Measurements from ENCODE around the gene TMEM179. TPM values are rescaled to one million over a fixed set of nuclear protein-coding genes. Genes with fewer than 3 reads are reported as not detected.

TMEM179 gene
- total and polyA plus RNA-seq, 2 of the 8 experiments (the other 6 are each of a cell fraction or from before 2014, with no cell fraction given): 2.9 to 4.0 TPM

DNA sequence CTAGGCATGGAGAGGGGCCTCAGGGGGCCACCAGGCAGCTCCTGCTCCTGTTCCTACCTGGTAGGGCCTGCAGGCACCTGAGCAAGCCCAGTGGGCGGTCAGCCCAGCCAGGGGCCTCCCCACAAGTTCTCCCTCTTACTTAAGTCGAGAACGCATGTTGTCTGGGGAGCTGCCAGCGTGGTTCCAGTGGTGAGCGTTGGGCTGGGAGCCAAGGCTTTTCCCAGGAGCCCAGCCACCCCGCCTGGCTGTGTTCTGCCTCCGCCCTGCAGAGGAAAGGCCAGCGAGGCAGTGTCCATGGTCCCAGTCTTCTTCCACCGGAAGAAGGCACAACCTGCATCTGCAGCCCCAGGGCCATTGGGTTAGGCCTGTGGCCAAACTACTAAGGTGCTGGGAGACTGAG is 23.6 kb downstream of the TMEM179 start:
- Histone ChIP-seq H3K23ac (ENCODE audit: insufficient read length) (no peak overlapping the region), H3K27me3 (replicated peaks in 1 of 4; ENCODE audit: control insufficient read depth in 3 of 4, extremely low read depth in 1 of 4, insufficient read depth in 3 of 4, low read length in 3 of 4) (no peaks in the 10 kb centered on the region), H3K23me2 (ENCODE audit: low read depth, low read length) (peaks cover 3% of the 10 kb centered on the region; the same call in 1 of the 2 replicates), H2AFZ (ENCODE audit: low read length) (no peak overlapping the region), H3K36me3 (ENCODE audit: control insufficient read depth in 2 of 4, insufficient read depth in 4 of 4, low read length in 3 of 4) (no peaks in the 10 kb centered on the region), H3K4ac (replicated peaks; ENCODE audit: insufficient read length, low read depth, low read length) (no peak overlapping the region), H3K56ac (replicated peaks; ENCODE audit: insufficient read length, low read depth, low read length) (no peak overlapping the region), H3K79me2 (ENCODE audit: control insufficient read depth in 1 of 2, insufficient read depth in 2 of 2, low read length in 2 of 2) (no peaks in the 10 kb centered on the region), H2AK5ac (ENCODE audit: low read depth, low read length) (no peak overlapping the region), H4K5ac (ENCODE audit: insufficient read length, low read depth, low read length) (no peak overlapping the region), H3K79me1 (ENCODE audit: low read depth, low read length) (no peaks in the 10 kb centered on the region), H2BK12ac (ENCODE audit: low read depth, low read length) (no peak overlapping the region), H2BK15ac (ENCODE audit: low read length) (no peak overlapping the region), H2BK20ac (ENCODE audit: low read length) (no peak overlapping the region), H3K4me1 (replicated peaks in 1 of 4; ENCODE audit: control insufficient read depth in 3 of 4, insufficient read depth in 4 of 4, low read length in 3 of 4) (no peaks in the 10 kb centered on the region), H3K18ac (ENCODE audit: extremely low read depth, low read length) (no peak overlapping the region), H4K8ac (ENCODE audit: extremely low read depth, insufficient read depth, low read length) (peak overlapping the region; percentile 71; the same call in 1 of the 2 replicates), H3K27ac (ENCODE audit: low read depth, low read length) (no peak overlapping the region; the same call in 1 of the 2 replicates), H3K14ac (ENCODE audit: insufficient read length) (no peak overlapping the region), H2BK5ac (ENCODE audit: low read depth, low read length) (no peak overlapping the region), H4K91ac (replicated peaks; ENCODE audit: insufficient read length, low read length) (peak overlapping the region; percentile 40), H3K4me2 (ENCODE audit: insufficient read depth in 1 of 2, low read depth in 2 of 2, low read length in 2 of 2) (no peak overlapping the region), H2BK120ac (replicated peaks; ENCODE audit: low read depth, low read length) (no peak overlapping the region), H3K9ac (replicated peaks in 1 of 4; ENCODE audit: extremely low read depth in 1 of 4, low read depth in 3 of 4, low read length in 3 of 4) (no peak overlapping the region), H3K9me3 (ENCODE audit: insufficient read depth in 2 of 2, low read depth in 1 of 2, low read length in 1 of 2) (no peaks in the 10 kb centered on the region), H3K4me3 (ENCODE audit: extremely low read depth in 1 of 4, insufficient read depth in 2 of 4, low read depth in 3 of 4, low read length in 4 of 4) (no peak overlapping the region), H4K20me1 (replicated peaks in 1 of 2; ENCODE audit: control insufficient read depth in 1 of 2, insufficient read depth in 2 of 2, low read length in 2 of 2) (peaks cover 0 to 3% of the 10 kb centered on the region in 2 experiments)
- no peak for DNase-seq (ENCODE audit: low read depth in 1 of 2, low spot score in 2 of 2)
- CTCF ChIA-PET (ENCODE audit: partially characterized antibody): interaction anchor here (0.8 to 1.7 kb wide), 5 partner anchors 8 to 503 kb away, joined by 3 to 5 read pairs (median 3); no protein-coding TSS in a partner anchor
- no peak for TF ChIP-seq SIRT6 (IDR thresholded peaks at IDR 0.05; ENCODE audit: low read length)
- no peak for TF ChIP-seq HDAC6 (IDR thresholded peaks at IDR 0.05; ENCODE audit: low read depth, low read length)
- TF ChIP-seq RNF2 (IDR thresholded peaks at IDR 0.05; ENCODE audit: borderline replicate concordance, low read depth, low read length, missing control alignments, poor library complexity, severe bottlenecking): no peak
- no peak for TF ChIP-seq NANOG (IDR thresholded peaks at IDR 0.05; ENCODE audit: insufficient read depth, low read depth, low read length, poor library complexity, severe bottlenecking)
- no peak for FAIRE-seq
- POLR2A ChIA-PET (ENCODE audit: partially characterized antibody): interaction anchor here (1.5 kb wide), 1 partner anchor 8 kb away, joined by 3 read pairs; no protein-coding TSS in a partner anchor
- WGBS, 2 experiments (ENCODE audit: extremely low coverage in 1 of 2, insufficient coverage in 1 of 2, insufficient read length in 1 of 2, insufficient replicate concordance in 2 of 2, low coverage in 1 of 2, low lambda C conversion rate in 2 of 2, missing lambda C conversion rate in 1 of 2): 92% methylated on average over 9 of the region's 9 CpGs; no CpG with 5 or more reads in 1 of the 2 experiments

Data from H1 (cell line).